GM03348 (cell line): ENCODE data around the gene CYP2B6.
"Not testable (repeated sequence)": the region's sequence is repeated elsewhere in the genome, so short reads cannot be mapped to it uniquely, and the experiment has no call there.

Experiments used
- DNase-seq: peaks from one replicate; pipeline ENCODE4 v3.0.0; 2012; ENCODE audit warnings: low spot score

Gene CYP2B6

DNA sequence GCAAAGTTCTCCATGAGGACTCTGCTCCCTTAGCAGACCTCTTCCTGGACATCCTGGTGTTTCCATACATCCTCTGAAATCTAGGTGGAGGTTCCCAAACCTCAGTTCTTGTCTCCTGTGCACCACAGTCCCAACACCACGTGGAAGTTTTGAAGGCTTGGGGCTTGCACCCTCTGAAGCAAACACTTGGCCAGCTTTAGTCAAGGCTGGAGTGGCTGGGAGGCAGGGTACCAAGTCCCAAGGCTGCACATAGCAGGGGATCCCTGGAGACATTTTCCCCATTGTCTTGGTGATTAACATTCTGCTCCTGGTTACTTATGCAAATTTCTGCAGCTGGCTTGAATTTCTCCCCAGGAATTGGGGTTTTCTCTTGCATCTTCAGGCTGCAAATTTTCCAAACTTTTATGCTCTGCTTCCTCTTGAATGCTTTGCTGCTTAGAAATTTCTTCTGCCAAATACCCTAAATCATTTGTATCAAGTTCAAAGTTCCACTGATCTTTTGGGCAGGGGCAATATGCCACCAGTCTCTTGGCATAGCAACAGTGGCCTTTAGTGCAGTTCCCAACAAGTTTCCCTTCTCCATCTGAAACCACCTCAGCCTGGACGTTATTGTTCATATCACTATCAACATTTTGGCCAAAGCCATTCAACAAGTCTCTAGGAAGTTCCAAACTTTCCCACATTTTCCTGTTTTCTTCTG lies 10.2 kb upstream of the CYP2B6 start:
- not testable (repeated sequence) for DNase-seq

DNA sequence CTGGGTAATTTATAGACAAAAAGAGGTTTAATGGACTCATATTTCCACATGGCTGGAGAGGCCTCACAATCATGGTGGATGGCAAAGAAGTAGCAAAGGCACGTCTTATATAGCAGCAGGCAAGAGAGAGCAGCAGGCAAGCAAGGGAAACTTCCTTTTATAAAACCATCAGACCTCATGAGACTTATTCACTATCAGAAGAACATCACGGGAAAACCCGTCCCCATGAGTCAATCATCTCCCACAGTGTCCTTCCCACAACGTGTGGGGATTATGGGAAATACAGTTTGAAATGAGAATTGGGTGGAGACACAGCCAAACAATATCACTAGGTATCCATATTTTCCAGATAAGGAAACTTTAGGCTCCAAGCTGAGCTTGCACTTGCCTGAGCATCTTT lies 9.5 kb upstream of the CYP2B6 start:
- no peak for DNase-seq

DNA sequence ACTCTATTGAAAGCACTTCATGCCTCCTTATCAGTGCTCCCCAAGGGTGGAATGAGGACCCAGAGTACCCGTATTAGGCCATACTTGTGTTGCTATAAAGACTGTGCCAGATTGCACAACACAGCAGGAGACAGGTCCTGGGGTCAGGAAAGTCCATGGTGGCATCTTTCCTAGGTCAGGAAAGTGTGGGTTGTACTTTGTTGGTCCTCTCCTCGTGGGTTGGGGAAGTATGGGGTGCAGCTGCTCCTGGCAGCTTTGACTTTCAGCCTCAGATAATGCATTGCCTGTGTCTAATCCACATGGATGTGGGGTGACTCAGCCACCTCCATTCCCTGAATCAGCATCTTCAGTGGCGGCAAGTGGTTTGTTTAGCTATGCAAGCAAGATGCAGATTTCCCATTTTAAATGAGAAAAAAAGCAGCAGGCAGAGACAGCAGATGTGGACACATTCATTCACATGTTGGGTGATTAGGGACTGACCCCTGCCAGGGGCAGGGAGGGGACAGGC lies 8.4 kb upstream of the CYP2B6 start:
- DNase-seq, result peak; percentile 49

DNA sequence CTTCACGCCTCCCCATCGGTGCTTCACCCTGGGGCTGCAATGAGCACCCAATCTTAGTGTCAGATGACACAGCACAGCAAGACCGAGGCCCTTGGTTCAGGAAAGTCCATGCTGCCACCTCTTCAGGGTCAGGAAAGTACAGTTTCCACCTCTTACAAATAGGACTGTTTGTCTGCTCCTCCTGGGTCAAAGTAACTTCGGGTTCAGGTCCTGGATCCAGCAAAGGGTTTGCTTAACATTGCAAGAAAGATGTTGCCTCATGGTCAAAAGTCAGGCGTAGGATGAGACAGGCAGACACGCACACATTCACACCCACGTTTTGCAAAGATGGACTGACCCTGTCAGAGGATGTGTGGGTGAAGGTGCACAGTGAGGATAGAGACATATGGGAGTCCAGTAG lies 1.6 kb upstream of the CYP2B6 start:
- DNase-seq, result no peak

DNA sequence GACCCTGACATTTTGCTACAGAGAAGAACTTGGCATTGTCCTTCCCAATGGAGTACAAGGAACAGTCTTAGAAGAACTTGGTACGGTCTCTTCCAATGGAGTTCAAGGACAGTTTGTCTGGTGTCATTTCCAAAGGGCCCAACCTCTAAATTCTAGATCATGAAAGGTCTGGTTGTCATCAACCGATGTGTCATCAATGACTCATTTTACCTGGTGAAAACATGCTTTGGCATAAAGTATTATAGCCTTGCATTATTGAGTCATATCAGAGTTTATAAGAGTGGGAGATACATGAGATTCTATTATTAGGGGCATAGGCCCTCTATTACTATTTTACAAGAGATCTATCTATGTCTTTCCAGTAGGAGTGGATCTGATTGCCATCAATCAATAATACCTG lies 4.3 kb downstream of the CYP2B6 start:
- no peak for DNase-seq

DNA sequence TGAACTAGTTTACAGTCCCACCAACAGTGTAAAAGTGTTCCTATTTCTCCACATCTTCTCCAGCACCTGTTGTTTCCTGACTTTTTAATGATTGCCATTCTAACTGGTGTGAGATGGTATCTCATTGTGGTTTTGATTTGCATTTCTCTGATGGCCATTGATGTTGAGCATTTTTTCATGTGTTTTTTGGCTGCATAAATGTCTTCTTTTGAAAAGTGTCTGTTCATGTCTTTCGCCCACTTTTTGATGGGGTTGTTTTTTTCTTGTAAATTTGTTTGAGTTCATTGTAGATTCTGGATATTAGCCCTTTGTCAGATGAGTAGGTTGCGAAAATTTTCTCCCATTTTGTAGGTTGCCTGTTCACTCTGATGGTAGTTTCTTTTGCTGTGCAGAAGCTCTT lies 7.9 kb downstream of the CYP2B6 start:
- DNase-seq, result not testable (repeated sequence)

DNA sequence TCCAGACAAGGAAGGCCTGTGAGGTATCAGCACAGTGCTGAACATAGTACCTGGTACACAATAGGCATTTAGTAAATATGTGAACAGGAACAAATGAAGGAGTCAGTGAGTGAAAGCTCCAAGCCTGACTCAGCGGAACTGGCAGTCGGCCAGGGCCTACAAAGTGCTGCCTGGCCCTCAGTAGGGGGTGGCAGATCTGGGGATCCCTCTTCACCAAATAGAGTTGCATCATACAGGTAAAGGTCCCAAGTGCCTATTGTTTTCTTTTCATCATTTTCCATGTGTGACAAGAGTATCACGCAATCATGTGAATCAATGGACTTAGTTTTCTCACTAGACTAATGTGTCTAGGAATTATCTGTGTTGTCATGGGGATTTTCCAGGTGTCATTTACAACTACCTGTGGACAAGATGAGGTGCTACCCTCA lies 9.2 kb downstream of the CYP2B6 start:
- DNase-seq, result no peak

DNA sequence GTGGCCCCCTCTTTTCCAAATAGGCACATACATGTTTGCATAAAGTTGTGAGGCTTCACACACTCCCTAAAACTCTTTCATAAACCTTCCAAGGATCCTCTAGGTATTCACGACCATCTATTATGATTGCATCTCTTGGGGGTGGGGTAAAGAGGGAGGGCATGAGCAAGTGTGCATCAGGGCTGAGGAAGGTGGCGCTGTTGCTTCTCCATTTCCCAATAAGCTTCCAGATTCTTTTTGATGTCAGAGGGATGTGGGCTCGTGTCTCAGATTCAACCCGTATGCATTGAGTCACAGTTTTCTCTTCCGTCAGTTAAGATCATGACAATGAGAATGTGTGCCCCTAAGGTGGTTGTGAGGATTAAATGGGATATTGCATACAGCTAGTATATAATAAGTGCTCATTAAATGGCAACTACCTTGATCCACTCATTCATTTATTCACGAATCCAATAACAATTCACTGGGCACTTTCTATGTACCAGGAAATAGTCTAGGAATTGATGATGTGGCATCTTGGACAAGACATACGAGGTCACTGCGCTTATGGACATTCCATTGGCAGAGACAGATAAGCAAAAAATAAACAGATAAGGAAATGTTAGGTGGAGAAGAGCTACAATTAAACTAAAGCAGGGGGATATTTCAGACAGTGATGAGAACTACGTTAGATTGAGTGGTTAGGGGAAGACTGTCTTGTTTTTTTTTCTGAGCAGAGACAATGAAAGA lies 10.3 kb downstream of the CYP2B6 start:
- DNase-seq, result no peak

DNA sequence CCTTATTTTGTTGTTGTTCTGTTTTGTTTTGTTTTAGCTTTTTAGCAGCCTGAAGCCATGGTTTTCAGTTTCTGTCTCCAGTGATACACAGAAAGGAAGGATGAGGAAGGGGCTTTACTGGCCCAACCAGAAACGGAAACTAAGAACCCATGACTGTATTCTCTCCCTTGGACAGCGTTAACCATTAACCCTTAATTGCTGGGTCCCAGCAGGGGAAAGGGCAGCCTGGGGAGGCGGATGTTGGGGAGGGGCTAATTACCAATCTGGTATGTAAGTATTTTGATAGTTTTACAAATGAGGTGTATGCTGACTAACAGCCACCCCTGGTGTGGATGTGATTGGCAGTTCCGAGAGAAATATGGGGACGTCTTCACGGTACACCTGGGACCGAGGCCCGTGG lies 12.6 kb downstream of the CYP2B6 start:
- not testable (repeated sequence) for DNase-seq

DNA sequence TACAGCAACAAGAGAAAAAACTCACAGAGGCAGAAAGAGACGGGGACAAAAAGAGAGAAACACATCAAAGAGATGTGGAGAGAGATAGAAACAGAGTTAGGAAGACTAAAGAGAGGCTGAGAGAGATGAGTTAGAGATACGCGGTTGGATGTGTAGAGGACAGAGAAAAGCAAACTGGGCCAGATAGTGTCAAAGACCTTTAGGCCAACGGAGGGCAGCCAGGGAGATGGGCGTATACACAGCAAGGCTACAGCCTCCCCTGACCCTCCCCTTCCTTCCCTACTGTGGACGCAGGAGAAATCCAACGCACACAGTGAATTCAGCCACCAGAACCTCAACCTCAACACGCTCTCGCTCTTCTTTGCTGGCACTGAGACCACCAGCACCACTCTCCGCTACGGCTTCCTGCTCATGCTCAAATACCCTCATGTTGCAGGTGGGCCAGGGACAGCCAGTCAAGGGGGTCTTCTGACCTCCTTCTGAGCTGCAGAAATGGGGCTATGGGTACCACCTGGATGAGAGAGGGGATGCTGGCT lies 18.7 kb downstream of the CYP2B6 start:
- no peak for DNase-seq

DNA sequence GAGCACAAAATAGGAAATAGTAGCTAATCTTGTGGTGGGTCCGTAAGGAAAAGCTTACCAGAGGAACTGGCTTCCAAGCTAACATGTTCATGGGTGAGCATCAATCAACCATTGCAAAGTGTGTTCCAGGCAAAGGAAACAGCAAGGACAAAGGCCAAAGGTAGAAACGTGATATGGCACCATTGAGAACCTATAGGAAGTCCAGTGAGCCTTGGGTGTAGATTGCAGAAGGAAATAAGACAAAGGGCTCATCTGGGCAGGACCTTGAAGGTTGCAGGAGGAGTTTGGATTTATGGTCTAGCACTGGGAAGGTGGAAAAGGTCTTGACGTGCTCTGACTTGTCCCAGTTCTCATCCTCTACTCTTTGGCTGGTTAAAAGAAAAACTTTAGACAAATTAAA lies 22.3 kb downstream of the CYP2B6 start:
- no peak for DNase-seq

DNA sequence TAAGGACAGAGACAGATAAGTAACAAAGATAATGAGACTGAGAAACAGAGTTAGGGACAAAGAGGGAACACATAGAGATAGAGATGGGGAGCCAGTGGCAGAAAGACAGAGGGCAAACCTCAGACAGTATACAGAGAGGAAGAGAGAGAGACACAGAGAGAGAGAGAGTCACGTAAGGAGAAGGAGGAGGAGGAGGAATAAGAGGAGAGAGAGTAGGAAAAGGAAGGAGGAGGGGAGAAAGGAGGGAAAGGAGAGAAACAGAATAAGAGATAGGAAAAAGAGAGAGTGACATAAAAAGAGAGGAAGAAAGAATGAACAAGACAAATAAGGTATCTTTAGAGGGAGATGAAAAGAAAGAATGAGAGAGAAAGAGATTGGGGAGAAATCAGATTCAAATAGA lies 23.6 kb downstream of the CYP2B6 start:
- no peak for DNase-seq

DNA sequence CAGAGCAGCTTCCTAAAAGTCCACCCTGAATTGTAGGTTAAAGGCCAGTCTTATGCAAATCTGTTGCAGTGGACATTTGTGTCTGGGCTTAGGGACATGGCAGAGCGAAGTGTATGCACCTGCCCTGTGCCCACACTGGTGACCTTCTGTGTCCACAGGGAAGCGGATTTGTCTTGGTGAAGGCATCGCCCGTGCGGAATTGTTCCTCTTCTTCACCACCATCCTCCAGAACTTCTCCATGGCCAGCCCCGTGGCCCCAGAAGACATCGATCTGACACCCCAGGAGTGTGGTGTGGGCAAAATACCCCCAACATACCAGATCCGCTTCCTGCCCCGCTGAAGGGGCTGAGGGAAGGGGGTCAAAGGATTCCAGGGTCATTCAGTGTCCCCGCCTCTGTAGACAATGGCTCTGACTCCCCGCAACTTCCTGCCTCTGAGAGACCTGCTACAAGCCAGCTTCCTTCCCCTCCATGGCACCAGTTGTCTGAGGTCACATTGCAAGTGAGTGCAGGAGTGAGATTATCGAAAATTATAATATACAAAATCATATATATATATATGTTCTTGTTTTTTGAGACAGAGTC lies 25.5 kb downstream of the CYP2B6 start:
- no peak for DNase-seq

DNA sequence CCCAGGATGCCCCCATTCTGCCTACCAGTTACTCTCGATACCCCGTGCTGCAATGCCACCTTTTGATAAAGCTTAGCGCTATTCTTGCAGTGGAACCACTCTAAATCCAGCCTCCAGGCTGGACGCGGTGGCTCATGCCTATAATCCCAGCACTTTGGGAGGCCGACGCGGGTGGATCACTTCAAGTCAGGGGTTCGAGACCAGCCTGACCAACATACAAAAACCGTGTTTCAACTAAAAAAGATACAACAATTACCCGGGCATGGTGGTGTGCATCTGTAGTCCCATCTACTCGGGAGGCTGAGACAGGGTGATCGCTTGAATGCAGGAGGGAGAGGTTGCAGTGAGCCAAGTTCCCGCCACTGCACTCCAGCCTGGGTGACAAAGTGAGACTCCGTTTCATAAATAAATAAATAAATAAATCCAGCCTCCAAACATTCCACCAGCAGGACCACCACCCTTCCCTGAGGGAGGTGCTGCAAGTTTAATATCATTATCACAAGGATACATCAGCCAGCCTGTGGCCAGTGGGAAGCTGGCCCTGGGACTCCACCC lies 27.7 kb downstream of the CYP2B6 start:
- DNase-seq, result no peak

DNA sequence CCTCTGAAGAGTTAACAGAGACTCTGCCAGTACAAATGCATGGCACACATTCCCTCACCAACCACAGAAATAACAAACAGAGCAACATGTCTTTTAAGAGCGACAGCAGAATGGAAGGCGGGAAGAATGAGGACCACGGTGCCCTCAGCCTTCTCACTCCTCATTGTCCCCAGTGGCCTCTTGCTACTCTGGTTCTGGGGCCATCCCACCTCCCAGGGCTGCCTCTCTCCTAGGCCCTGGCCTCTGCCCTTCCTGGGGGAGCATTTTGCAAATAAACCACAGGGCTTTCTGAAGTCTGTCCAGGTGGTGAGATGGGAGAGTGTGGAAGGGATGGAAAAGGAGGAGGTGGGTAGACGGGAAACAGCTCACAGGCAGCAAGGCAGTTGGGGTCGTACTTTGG lies 28.3 kb downstream of the CYP2B6 start:
- DNase-seq, result no peak

DNA sequence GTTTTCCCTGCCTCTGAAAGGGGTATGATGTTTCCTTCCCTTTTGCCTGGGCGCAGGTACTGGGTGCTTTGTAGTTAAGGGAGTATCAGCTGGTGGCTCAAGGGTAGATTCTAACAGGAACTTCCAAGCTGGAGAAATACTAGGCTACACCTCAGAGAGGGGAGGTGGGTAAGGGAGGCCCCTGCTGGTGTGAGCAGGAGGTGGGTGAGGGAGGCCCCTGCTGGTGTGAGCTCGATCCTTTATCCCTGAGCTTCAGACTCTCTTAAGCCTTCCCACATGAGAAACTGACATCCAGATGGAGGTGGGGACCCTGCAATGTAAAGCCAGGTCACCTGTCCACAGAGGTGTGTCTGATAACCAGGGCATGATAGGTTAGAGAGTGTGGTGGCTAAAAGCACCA lies 32.1 kb downstream of the CYP2B6 start:
- DNase-seq, result no peak

DNA sequence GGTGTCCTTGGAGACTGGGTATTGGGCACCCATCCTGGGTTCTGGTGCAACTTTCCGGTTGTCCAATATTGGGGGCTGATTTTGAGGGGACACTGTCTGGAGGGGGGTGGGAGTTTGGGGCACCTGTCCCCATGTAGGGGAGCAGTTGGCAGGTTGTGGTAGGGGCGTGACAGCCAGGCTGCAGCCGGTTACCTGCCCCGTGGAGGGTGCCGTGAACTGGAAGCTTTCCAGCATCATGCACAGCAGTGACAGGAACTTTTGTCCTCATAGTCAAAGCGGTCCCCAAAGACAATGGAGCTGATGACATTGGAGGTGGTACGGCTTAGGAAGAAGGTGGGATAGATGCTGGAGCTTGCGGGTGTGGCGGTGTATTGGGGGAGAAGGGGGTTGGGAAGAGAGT lies 34.3 kb downstream of the CYP2B6 start:
- no peak for DNase-seq

DNA sequence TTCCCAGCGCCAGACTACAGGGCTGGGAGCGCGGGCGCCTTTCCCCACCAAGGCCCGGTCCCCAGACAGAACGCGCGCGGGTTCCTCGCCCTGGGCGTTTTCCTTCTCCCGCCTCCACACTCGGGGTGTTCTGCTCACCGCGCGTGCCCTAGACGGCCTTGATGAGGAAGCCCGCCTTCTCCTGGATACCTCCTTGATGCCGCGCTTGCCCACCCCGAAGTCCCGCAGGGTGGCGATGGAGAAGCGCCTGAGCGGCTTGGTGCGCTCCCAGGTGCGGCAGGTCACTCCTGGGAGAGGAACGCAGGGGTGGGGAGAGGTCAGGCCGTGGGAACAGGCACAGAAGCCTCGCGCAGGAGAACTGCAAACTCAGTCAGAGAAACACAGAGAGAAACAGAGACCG lies 34.8 kb downstream of the CYP2B6 start:
- DNase-seq, result no peak

DNA sequence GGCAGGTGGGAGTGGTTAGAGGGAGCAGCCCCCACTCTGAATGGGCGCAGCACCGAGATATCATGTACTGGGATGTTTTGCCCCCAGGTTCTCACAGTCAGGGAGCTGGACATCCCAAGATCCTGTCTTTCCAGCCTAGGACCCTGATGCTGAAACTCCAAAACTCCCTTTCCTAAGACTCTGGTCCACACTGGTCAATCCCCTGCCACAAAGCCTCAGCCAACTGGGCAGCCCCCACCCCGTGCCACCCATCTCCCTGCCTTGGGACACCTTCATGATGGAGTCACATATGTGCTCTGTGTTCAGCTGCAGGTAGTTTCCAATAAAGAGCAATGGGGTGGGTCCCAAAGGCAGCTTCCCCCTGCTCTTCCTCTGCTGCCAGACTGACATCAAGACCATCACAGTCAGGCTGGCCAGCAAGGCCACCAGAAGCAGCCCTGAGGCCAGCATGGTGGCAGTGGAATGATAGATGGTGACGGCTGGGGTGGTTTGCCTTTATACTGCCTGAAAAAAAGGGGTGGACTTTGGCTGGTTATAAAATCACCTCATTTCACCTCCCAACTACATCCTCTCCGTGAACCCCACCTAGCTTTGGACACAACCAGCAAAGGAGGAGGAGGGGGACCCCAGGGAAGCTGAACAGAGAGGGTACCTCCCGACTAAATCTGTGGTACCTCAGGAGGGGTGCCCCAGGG lies 36.3 kb downstream of the CYP2B6 start:
- no peak for DNase-seq

DNA sequence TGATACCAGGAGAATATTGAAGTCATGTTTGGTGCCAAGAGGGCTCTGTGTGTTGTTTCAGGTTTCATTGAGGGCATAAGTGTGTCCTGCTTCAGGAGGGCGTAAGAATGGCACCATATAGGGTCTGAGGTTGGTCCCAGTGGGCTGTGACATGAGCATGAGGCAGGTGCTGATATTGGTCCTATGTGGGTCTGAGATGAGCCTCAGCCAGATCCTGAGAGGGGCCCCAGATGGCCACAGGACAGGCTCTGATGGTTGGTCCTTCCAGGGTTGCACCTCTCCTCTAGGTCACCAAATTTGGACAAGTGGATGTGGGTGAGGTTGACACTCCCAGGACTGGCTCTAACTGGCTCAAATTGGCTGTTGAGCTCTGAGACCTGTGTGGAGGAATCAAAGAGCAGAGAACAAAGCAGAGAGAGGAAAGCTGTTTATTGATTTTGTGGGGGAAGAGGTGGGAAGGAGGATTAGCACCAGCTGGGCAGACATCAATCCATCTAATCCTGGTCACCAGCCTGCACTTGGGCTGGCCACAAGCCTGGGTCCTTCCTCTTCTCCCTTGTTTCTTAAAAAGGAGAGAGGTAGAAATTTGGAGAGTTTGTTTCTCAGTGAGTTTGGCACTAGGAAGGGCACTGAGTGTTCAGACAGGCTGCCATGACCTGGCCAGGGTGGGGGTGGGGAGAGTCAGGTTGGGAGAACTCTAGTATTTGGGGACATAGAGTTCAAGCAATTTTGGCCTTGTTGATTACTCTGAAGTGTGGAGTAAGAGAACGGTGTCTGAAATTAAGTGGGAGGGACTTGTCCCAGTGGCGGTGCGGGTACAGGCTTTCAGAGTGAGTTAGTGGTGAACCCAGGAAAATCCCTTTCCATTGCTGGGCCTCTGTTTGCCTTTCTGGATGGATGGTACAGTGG lies 38.7 kb downstream of the CYP2B6 start:
- DNase-seq, result no peak

DNA sequence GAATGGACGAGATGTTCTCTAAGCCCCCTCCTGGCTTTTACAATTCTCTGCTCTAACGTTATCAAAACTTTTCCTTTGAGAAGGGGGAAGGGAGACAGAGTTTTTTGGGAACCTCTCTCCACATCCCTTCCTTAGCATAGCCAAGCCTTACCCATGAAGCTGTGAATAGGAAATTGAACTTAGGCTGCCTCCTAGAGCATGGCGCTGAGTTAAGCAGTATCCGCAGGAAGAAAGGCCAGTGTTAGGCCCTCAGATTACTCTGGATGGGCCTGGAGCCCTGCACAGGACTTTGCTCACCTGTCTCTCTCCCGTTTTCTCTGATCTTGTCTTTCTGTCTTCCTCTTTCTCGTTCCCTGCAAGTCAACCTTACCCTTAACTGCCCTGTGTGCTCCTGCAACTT lies 39.6 kb downstream of the CYP2B6 start:
- no peak for DNase-seq
